DND-41 (cell line): ENCODE results near the gene MYH6.

Source experiments
- CTCF ChIP-seq: IDR thresholded peaks from 2 replicates; pipeline ENCODE4 v1.5.1; 2012; ENCODE audit warnings: borderline replicate concordance, low read length, moderate library complexity, mild to moderate bottlenecking; ENCODE audit not compliant: poor library complexity, severe bottlenecking; ENCODE audit errors: extremely low read depth
- EZH2 ChIP-seq: IDR thresholded peaks from 3 replicates; pipeline ENCODE4 v1.6.1; 2012; ENCODE audit warnings: borderline replicate concordance, low read depth, mild to moderate bottlenecking, moderate library complexity, low read length, inconsistent platforms; ENCODE audit not compliant: severe bottlenecking

- TF ChIP-seq CTCF (no peak), EZH2 (no peak)
These were observed 27.7 kb upstream of the MYH6 start, which contains the start of gene MYH7 for GRCh38 chr14:23435543-23436326.
